Adrenal gland (tissue), 12 donors: ENCODE data around the gene PHF19. TPM values are rescaled to one million over a fixed set of nuclear protein-coding genes. Genes with fewer than 3 reads are reported as not detected.

Experiments used
- DNase-seq, 7 donors: peaks; one replicate each; pipeline ENCODE4 v3.0.0-alpha.2; 2019 to 2020
- H3K27ac ChIP-seq, 5 donors: fragments of 200-600 bp; sonication (generic) in 4 of 5; 1 replicate in 3 of 5; 2 replicates in 2 of 5; pipeline versions ENCODE4 v1.5.1 to v1.8.0; 2016 to 2020; ENCODE audit warnings: mild to moderate bottlenecking in 1 of 5
- H3K27me3 ChIP-seq: fragments of 200-600 bp; 2 replicates; pipeline ENCODE4 v1.8.0; 2021
- H3K36me3 ChIP-seq, 2 donors: fragments of 200-600 bp; replicated peaks in 1 of 2; 1 replicate in 1 of 2; 2 replicates in 1 of 2; pipeline versions ENCODE4 v1.5.1 to v1.8.0; 2018 to 2022
- H3K4me1 ChIP-seq, 2 donors: fragments of 200-600 bp; replicated peaks in 1 of 2; 1 replicate in 1 of 2; 2 replicates in 1 of 2; pipeline versions ENCODE4 v1.5.1 to v1.8.0; 2018 to 2021
- H3K4me3 ChIP-seq, 4 donors: fragments of 200-600 bp; sonication (generic) in 3 of 4; one replicate each; pipeline ENCODE4 v1.5.1; 2016 to 2018
- H3K9me3 ChIP-seq, 3 donors: fragments of 200-600 bp; sonication (generic) in 1 of 3; replicated peaks in 1 of 3; 1 replicate in 2 of 3; 2 replicates in 1 of 3; pipeline versions ENCODE4 v1.5.1 to v1.8.0; 2016 to 2021
- POLR2A ChIP-seq, 2 donors: fragments of 450-650 bp; IDR thresholded peaks; one replicate each; pipeline ENCODE4 v1.6.1; 2017; ENCODE audit warnings: antibody characterized with exemption in 2 of 2, mild to moderate bottlenecking in 2 of 2, moderate library complexity in 1 of 2
- WGBS, 4 donors: extraction: QIAGEN DNeasy Blood & Tissue Kit in 2 of 4; methylation state at CpG; one replicate each; pipeline versions ENCODE4 v1.1.5 to v1.1.7; 2013 to 2017; 5-methylcytosine and 5-hydroxymethylcytosine counted together
- intact Hi-C, 2 donors: fragments of 100-400 bp; cut with DNase I; formaldehyde crosslinking; loops; one replicate each; pipeline versions ENCODE4 v1.14.1 to v1.15.0; 2022 to 2023
- polyA plus RNA-seq, 3 donors: library from polyadenylated mRNA; stranded (reverse); fragments of 200-250 nt in 2 of 3; fragments of 350-450 nt in 1 of 3; fragmentation: Illumina TruSeq in 1 of 3; extraction: RNeasy Lipid Tissue Mini Kit (QIAGEN cat#74804) in 1 of 3; gene quantifications; one replicate each; pipeline ENCODE4 v1.2.3, GENCODE V29; 2013 to 2014
- total RNA-seq, 9 donors: library from RNA; depleted of rRNA in 4 of 9; stranded (reverse); fragments of >200 nt in 4 of 9; fragments of 120-200 nt in 1 of 9; fragmentation: NEBNext Ultra II Directional in 1 of 9; extraction: Animal tissue kit (Norgen Biotek cat#: 25700) in 1 of 9; gene quantifications; one replicate each; pipeline versions ENCODE4 v1.1.0 to v1.2.4, GENCODE V29; 2013 to 2023
- TF ChIP-seq, protein P1 (sequence below), 6 experiments: fragments of 450-650 bp in 4 of 6; fragments of 200-600 bp in 2 of 6; sonication (generic) in 1 of 6; IDR thresholded peaks; 1 replicate in 5 of 6; 2 replicates in 1 of 6; pipeline versions ENCODE4 v1.5.1 to v1.8.0; 2016 to 2021; ENCODE audit warnings: antibody characterized with exemption in 6 of 6, mild to moderate bottlenecking in 2 of 6, moderate library complexity in 1 of 6
- donor health status: healthy with polysubstance abuse.
- donor health status: Bipolar disorder and iron deficiency.
- donor health status: DM: yes; HTN: yes; CAD: no.
- donor health status: DM: no; HTN: no; CAD: no.
- donor health status: DM: no; HTN: no; CAD: no.
- donor health status: DM: yes; HTN: yes; CAD: no.

PHF19 gene
- total and polyA plus RNA-seq, 12 donors = 13.6 to 61.8 (median 27.4) TPM

DNA sequence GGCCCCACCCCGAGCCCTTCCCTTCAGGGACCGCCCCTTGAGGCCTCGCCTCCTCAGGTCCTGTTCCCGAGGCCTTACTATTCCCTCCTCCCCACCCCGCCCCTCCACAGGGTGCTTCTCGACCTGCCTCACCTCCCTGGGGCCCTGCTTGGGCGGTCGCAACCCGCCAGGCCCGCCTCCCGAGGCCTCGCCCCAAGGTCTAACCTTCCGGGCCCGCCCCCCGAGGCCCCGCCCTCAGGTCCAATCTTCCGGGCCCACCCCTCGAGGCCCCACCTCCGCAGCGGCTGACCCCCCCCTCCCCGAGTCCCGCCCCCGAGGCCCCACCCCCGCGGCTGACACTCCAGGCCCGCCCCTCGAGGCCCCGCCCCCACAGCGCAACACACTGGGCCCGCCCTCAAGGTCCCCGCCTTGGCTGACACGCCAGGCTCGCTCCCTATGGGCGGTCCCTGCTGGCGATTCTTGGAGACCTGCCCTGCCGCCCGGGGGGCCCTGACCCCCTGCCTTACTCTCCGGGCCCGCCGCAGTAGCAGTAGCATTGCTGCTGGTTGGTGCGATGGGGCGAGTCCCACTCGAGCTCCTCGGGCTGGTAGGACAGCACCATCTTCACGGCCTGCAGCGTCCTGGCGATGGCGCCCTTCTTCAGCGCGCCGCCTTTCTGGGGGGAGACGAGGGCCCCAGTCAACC, 8.2 kb downstream of the PHF19 start:
- Histone ChIP-seq H3K9me3 (no peaks in the 10 kb centered on the region), H3K27ac (peak overlapping the region; percentile 24 to 90 (median 84)), H3K27me3 (no peaks in the 10 kb centered on the region), H3K4me1 (peaks cover 0 to 15% of the 10 kb centered on the region in 2 donors), H3K36me3 (peaks cover 0 to 20% of the 10 kb centered on the region in 2 donors), H3K4me3 (peak overlapping the region in 3 of 4 donors; percentile 28 to 68 (median 45))
- DNase-seq = peak; percentile 98 to 100 (median 99)
- 0 to 4% (median 2%) methylated on average over 5 to 52 of the region's 52 CpGs for WGBS, 4 donors
- intact Hi-C loops = no loop called here
- TF ChIP-seq POLR2A (IDR thresholded peaks at IDR 0.05) = peak; percentile 65 to 66
- TF ChIP-seq, protein P1, sequence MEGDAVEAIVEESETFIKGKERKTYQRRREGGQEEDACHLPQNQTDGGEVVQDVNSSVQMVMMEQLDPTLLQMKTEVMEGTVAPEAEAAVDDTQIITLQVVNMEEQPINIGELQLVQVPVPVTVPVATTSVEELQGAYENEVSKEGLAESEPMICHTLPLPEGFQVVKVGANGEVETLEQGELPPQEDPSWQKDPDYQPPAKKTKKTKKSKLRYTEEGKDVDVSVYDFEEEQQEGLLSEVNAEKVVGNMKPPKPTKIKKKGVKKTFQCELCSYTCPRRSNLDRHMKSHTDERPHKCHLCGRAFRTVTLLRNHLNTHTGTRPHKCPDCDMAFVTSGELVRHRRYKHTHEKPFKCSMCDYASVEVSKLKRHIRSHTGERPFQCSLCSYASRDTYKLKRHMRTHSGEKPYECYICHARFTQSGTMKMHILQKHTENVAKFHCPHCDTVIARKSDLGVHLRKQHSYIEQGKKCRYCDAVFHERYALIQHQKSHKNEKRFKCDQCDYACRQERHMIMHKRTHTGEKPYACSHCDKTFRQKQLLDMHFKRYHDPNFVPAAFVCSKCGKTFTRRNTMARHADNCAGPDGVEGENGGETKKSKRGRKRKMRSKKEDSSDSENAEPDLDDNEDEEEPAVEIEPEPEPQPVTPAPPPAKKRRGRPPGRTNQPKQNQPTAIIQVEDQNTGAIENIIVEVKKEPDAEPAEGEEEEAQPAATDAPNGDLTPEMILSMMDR (IDR thresholded peaks at IDR 0.05) = peak in 5 of 6 experiments; percentile 27 to 59 (median 47)

DNA sequence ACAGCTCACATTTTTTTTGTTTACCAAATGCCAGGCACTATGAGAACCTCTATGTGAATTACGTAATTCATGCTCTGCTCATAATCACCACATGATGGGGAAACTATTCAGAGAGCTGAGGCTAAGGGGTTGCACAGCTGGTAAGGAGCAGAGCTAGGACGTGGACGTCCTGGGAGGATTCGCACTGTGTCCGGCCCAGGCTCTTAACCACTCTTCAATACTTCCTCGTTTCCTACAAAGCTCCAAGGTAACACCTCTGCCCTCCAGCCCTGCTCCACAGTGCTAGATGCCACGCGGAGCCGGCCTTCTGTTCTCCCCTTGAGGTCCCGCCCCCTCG, 8.7 kb downstream of the PHF19 start:
- Histone ChIP-seq H3K4me1 (peaks cover 0 to 15% of the 10 kb centered on the region in 2 donors), H3K36me3 (peaks cover 0 to 25% of the 10 kb centered on the region in 2 donors), H3K27ac (peak overlapping the region in 4 of 5 donors; percentile 39 to 90 (median 72)), H3K9me3 (no peaks in the 10 kb centered on the region), H3K27me3 (no peaks in the 10 kb centered on the region), H3K4me3 (peak overlapping the region in 1 of 4 donors; percentile 68)
- intact Hi-C loops = no loop called here
- WGBS, 4 donors = 9 to 18% (median 12%) methylated on average over 10 to 11 of the region's 11 CpGs
- TF ChIP-seq, protein P1 (IDR thresholded peaks at IDR 0.05) = peak in 2 of 6 experiments; percentile 12 to 23
- TF ChIP-seq POLR2A (IDR thresholded peaks at IDR 0.05) = peak in 1 of 2 donors; percentile 21
- no peak for DNase-seq

DNA sequence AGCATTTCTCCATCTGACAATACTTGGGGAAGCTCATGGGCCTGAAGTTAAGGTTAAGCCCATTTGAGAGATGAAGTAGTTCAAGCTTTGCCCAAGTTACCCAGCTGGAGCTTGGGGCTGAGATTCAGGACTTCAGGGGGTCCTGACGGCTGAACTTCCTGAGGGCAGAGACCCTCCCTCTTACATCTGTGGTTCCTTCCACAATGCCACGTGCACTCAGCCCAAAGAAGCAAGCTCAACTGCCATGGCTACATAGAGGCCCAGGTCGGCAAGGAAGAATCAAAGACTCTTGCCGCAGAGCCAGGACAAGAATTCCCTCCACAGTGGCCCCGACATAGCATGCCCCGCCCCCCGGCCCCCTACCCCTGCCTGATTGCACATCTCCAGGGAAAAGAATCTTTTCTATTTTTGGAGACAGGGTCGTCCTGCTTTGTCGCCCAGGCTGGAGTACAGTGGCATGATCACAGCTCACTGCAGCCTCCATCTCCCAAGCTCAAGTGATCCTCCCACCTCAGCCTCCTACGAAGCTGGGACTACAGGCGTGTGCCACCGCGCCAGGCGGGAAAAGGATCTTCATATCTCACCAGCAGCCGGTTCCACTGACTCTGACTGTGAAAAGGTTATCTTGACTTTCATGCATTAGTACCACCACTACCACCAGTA, 9.2 kb downstream of the PHF19 start:
- intact Hi-C loops = no loop called here
- peak overlapping the region in 1 of 4 donors; percentile 68 for H3K4me3 ChIP-seq
- no peak for DNase-seq
- H3K27me3 ChIP-seq = no peaks in the 10 kb centered on the region
- H3K27ac ChIP-seq = peak overlapping the region in 3 of 5 donors; percentile 58 to 90 (median 86)
- peaks cover 0 to 22% of the 10 kb centered on the region in 2 donors for H3K36me3 ChIP-seq
- no peak for TF ChIP-seq POLR2A (IDR thresholded peaks at IDR 0.05)
- TF ChIP-seq, protein P1 (IDR thresholded peaks at IDR 0.05) = no peak
- no peaks in the 10 kb centered on the region for H3K9me3 ChIP-seq
- H3K4me1 ChIP-seq = peaks cover 0 to 15% of the 10 kb centered on the region in 2 donors
- 86 to 95% (median 92%) methylated on average over 14 to 15 of the region's 15 CpGs for WGBS, 4 donors

DNA sequence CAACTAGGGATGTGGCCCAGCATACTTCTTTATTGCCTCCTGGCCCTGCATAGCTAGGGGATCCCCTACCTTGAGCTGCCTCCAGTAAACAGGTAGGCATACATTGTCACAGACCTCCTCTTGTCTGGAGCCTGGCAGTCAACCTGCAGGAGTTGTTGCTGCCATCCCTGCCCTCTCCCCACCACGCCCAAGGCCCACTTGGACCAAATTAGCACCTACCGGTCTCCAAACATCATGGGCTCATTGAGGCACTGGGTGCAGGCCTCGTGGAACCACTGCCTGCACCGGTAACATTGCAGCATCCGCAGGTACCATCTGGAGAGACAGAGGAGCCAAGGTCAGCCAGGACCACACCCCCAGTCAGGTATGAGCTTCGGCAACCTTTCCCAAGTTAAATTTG, 10.3 kb downstream of the PHF19 start:
- Histone ChIP-seq H3K36me3 (peaks cover 0 to 25% of the 10 kb centered on the region in 2 donors), H3K9me3 (no peaks in the 10 kb centered on the region), H3K27ac (no peak overlapping the region), H3K27me3 (no peaks in the 10 kb centered on the region), H3K4me1 (peaks cover 0 to 15% of the 10 kb centered on the region in 2 donors), H3K4me3 (no peak overlapping the region)
- no peak for TF ChIP-seq POLR2A (IDR thresholded peaks at IDR 0.05)
- TF ChIP-seq, protein P1 (IDR thresholded peaks at IDR 0.05) = no peak
- 91 to 100% (median 95%) methylated on average over 1 to 6 of the region's 6 CpGs for WGBS, 4 donors
- intact Hi-C loops = no loop called here
- DNase-seq = no peak
